Thoracic aorta (tissue), 2 donors: ENCODE results near the gene IL20RA. TPM values are rescaled to one million over a fixed set of nuclear protein-coding genes. Genes with fewer than 3 reads are reported as not detected.

Source experiments
- ATAC-seq: fragments of 150-250 bp; one replicate; pipeline ENCODE4 v1.8.0; 2017; ENCODE audit warnings: low read depth; ENCODE audit not compliant: insufficient number of reproducible peaks, low FRiP score
- DNase-seq: peaks from one replicate; pipeline ENCODE4 v3.0.0-alpha.2; 2020; ENCODE audit warnings: low spot score
- H3K27ac ChIP-seq, 2 donors: fragments of 200-600 bp; sonication (generic); 1 replicate in 1 of 2; 2 replicates in 1 of 2; pipeline ENCODE4 v1.5.1; 2016; ENCODE audit warnings: mild to moderate bottlenecking in 2 of 2, moderate library complexity in 2 of 2
- H3K27me3 ChIP-seq: fragments of 200-600 bp; sonication (generic); replicated peaks from 2 replicates; pipeline ENCODE4 v1.6.0; 2016; ENCODE audit warnings: mild to moderate bottlenecking; ENCODE audit not compliant: insufficient read depth
- H3K36me3 ChIP-seq: fragments of 200-600 bp; sonication (generic); one replicate; pipeline ENCODE4 v1.5.1; 2016
- H3K4me1 ChIP-seq, 2 donors: fragments of 200-600 bp; sonication (generic); 1 replicate in 1 of 2; 2 replicates in 1 of 2; pipeline versions ENCODE4 v1.5.1 to v1.6.0; 2016; ENCODE audit warnings: low read depth in 2 of 2, mild to moderate bottlenecking in 1 of 2; ENCODE audit not compliant: control insufficient read depth in 1 of 2
- H3K4me3 ChIP-seq: fragments of 200-600 bp; sonication (generic); 2 replicates; pipeline ENCODE4 v1.5.1; 2016; ENCODE audit warnings: mild to moderate bottlenecking
- H3K9me3 ChIP-seq: fragments of 200-600 bp; sonication (generic); 2 replicates; pipeline ENCODE4 v1.5.1; 2016
- total RNA-seq, 2 donors: library from RNA; depleted of rRNA; stranded (reverse); fragments of >200 nt; gene quantifications; one replicate each; pipeline versions ENCODE4 v1.1.0 to v1.2.3, GENCODE V29; 2016
- TF ChIP-seq, protein P1 (sequence below): fragments of 200-600 bp; sonication (generic); IDR thresholded peaks from one replicate; pipeline ENCODE4 v1.5.1; 2019; ENCODE audit warnings: antibody characterized with exemption

Gene IL20RA
- total RNA-seq, 2 donors from 2014 or later: 0.54 to 1.2 TPM

DNA sequence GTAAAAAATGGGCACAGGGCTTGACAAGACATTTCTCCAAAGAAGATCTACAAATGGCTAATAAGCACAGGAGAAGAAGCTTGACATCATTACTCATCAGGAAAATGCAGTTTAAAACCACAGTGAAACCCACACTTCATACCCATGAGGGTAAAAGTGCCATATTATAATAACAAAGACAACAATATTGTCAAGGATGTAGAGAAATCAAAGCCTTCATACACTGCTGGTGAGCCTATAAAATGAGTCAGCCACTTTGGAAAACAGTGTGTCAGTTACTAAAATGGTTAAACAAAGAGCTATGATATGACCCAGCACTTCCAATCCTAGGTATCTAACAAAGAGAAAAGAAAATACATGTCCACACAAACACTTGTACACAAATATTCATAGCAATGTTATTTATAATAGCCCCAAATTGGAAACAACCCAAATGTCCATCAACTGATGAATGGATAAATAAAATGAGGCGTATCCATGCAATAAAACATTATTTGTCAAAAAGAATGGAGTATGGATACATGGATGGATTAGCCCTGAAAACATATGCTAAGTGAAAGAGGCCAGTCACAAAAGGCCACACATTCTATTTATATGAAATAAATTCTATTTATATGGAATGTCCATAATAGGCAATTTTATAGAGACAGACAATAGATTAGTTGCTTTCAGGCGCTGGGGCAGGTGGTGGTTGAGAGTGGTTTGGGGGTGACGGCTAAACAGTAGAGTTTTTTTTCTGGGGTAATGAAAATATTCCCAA is 11.5 kb upstream of the IL20RA start:
- Histone ChIP-seq H3K36me3 (no peaks in the 10 kb centered on the region), H3K27ac (no peak overlapping the region), H3K9me3 (no peaks in the 10 kb centered on the region), H3K27me3 (no peaks in the 10 kb centered on the region), H3K4me3 (no peak overlapping the region), H3K4me1 (no peaks in the 10 kb centered on the region)
- DNase-seq: no peak
- TF ChIP-seq, protein P1, sequence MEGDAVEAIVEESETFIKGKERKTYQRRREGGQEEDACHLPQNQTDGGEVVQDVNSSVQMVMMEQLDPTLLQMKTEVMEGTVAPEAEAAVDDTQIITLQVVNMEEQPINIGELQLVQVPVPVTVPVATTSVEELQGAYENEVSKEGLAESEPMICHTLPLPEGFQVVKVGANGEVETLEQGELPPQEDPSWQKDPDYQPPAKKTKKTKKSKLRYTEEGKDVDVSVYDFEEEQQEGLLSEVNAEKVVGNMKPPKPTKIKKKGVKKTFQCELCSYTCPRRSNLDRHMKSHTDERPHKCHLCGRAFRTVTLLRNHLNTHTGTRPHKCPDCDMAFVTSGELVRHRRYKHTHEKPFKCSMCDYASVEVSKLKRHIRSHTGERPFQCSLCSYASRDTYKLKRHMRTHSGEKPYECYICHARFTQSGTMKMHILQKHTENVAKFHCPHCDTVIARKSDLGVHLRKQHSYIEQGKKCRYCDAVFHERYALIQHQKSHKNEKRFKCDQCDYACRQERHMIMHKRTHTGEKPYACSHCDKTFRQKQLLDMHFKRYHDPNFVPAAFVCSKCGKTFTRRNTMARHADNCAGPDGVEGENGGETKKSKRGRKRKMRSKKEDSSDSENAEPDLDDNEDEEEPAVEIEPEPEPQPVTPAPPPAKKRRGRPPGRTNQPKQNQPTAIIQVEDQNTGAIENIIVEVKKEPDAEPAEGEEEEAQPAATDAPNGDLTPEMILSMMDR: no peak
- ATAC-seq: no peak

DNA sequence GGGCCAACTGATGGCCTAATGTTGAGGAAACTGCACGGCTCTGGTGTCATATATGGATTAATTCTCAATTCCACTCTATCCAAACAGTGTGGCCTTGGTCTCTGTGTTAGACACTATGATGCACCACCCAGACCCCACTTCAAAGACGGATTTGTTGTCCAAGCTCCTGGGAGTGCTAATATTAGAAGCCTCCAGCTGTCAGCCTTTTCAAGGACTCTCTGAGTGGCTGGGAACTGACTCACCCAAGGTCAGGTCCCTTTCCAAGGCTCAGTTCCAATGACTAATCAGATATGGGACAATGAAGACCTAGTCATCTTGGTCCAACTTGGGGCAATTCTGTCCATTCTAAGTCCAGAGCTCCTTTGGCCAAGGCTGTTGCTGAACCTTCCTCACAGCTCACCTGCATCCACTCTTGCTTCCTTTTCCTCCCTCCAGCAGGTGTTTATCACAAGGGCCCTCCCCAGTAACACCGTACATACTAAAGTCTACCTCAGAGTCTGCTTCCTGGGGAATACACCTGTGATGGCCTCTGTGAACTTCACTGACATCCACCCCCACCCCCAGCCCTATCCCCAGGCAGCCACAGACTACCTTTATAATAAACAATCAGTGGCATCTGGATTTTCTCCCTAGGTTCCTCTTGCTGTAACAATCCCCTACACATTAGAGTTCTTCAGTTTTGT is 7.2 kb upstream of the IL20RA start:
- no peaks in the 10 kb centered on the region for H3K4me1 ChIP-seq
- ATAC-seq: no peak
- DNase-seq: no peak
- H3K9me3 ChIP-seq: no peaks in the 10 kb centered on the region
- no peaks in the 10 kb centered on the region for H3K27me3 ChIP-seq
- no peak overlapping the region for H3K4me3 ChIP-seq
- TF ChIP-seq, protein P1: no peak
- H3K36me3 ChIP-seq: no peaks in the 10 kb centered on the region
- H3K27ac ChIP-seq: no peak overlapping the region

DNA sequence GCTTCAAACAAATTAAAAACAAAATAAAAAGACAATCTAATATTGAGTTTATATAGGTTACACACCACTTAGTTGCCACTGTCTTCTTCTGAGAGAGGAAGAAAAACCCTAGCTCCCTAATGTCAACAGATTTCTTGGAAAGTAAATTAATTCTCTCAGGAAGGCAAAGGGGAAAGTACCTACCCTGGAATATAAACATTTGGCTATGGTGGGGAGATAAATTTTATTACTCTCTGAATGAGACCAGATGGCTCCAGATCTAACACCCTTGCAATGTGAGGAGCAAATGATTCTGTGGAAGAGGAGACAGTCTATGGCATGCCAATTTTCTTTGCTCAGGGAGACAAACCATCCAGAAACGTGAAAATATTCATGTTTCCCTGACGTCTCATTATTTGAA is 4.3 kb upstream of the IL20RA start:
- no peak overlapping the region for H3K4me3 ChIP-seq
- H3K27ac ChIP-seq: no peak overlapping the region
- no peaks in the 10 kb centered on the region for H3K36me3 ChIP-seq
- no peaks in the 10 kb centered on the region for H3K9me3 ChIP-seq
- DNase-seq: no peak
- no peak for ATAC-seq
- no peaks in the 10 kb centered on the region for H3K4me1 ChIP-seq
- TF ChIP-seq, protein P1: no peak
- H3K27me3 ChIP-seq: no peaks in the 10 kb centered on the region

DNA sequence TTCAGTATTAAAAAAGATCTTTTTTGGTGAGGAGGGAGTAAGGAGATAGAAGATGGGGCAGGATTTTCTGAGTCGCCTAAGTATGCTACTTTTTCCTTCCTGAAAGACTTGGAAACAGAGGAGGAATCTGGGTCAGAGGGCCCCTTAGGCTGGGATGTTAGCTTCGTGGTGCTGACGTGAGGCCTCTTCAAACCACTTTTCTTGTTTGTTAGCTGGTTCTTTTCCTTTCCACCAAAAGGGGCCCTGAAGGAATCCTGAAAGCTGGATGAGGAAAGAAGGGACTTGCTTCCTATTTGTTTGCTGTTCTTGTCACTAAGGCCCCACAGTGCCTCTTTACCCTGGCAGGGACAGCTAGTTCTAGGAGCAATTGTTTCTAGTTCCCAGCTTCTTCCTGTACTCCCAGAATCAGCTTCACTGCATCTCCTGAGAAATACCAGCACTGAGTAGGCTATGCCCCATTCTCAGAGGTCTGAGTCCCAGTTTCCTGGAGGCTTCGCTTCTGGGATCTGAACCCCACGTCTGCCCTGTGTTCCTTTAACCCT is 2.2 kb upstream of the IL20RA start:
- Histone ChIP-seq H3K27ac (no peak overlapping the region), H3K9me3 (no peaks in the 10 kb centered on the region), H3K4me3 (no peak overlapping the region), H3K27me3 (no peaks in the 10 kb centered on the region), H3K36me3 (no peaks in the 10 kb centered on the region), H3K4me1 (no peaks in the 10 kb centered on the region)
- ATAC-seq (no peak), DNase-seq (no peak)
- TF ChIP-seq, protein P1: no peak

DNA sequence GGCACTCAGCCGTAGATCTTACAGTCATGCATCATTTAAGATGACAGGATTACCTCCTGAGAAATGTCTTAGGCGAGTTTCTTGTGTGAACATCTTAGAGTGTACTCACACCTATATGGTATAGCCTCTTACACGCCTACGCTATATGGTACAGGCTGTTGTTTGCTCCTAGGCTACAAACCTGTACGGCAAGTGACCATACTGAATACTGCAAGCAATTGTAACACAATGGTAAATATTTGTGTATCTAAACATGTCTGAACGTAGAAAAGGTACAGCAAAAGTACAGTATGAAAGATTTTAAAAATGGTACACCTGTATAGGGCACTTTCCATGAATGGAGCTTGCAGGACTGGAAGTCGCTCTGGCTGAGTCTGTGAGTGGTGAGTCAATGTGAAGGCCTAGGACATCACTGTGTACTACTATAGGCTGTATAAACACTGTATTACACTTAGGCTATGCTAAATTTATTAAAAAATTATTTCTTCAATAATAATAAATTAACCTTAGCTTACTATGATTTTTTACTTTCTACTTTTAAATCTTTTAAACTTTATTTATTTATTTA is 541 bp upstream of the IL20RA start:
- TF ChIP-seq, protein P1: no peak
- Histone ChIP-seq H3K27me3 (no peaks in the 10 kb centered on the region), H3K27ac (no peak overlapping the region), H3K36me3 (no peaks in the 10 kb centered on the region), H3K4me1 (no peaks in the 10 kb centered on the region), H3K9me3 (no peaks in the 10 kb centered on the region), H3K4me3 (no peak overlapping the region)
- DNase-seq: no peak
- no peak for ATAC-seq
